Activated effector memory CD4-positive, alpha-beta T cell treated with Interleukin-2 at 50 U/mL for 16 hours (primary cell): ENCODE data around the gene DDX50.
A peak's percentile ranks its signal among the peaks of the same experiment; 100 is the strongest.
"Not testable (repeated sequence)": the region's sequence is repeated elsewhere in the genome, so short reads cannot be mapped to it uniquely, and the experiment has no call there.

ENCODE experiments used
- DNase-seq: peaks from one replicate; pipeline ENCODE4 v3.0.0-alpha.2; 2020

The DDX50 gene

DNA sequence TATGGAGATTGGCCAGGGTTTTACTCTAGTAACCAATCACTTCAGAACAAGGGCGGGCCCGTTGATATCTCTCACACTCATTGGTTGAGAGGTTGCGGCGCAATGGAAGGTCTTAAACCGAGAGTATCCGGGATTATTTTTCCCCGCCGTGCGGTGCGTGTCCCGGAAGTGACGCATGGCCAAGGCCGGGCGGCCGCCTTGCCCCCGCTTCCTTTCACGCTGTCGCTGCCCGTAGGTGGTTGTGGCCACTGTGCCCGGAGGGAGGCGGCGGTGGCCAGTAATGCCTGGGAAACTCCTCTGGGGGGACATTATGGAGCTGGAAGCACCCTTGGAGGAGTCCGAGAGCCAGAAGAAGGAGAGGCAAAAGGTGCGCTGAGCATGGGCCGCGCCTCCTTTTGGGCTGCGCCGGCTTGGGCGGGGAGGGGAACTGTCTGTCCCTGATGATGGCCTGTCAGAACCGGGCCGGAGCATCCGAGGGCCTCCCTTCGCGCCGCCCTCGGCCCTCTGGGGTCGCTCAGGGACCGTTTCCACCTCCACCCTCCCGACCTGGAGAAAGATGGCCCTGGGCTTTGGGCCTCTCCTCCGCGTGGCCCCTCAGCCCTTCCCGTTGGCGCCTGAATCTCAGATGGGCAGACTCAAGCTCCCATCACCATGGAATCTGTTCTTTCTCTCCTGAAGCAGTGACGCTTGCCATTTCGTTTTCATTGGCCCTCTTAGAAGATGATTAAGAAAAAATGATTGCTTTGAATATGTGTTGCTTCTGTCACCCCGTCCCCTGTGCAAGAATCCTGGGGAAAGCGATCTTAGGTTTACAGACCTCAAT is at the start of gene DDX50:
DDX50 (plus strand) TSS at position 211 of the 823 bp plus-strand sequence; CDS start at position 281, 70 bp downstream.
- DNase-seq = peak; percentile 91

GRCh38 chr10:68856352-68856751 is 44.8 kb upstream of the DDX50 start:
- DNase-seq = no peak

DNA sequence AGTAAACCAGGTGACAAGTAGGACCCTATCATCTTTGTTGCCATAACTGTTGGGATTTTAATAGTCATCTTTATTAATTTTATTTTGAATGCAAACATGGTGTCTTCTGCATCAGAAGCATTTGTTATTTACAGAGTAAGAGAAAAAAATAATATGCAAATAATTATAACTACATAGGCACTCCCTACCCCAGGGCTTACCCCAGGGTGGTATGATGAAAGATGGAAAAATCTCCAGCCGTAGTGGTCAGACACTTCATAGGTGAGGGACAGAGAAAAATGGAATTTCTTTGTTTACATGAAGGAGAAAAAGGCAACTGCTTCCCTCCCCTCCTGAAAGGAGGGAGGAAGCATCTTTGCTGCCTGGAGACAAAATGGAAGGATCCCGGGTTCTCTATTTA is 44.1 kb upstream of the DDX50 start:
- no peak for DNase-seq

DNA sequence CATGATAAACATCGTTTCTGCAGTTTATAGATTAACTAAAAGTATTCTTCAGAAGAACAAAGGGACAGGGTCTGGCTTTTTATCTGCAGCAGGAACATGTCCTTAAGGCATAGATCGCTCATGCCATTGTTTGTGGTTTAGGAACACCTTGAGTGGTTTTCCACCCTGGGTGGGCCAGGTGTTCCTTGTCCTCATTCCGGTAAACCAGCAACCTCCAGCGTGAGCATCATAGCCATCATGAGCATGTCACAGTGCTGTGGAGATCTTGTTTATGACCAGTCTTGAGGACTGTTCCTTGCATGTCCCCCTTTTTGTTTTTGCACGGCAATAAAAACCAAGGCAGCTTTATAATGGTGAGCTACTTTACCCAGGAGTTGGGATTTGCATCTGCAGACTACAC is 39.9 kb upstream of the DDX50 start:
- DNase-seq = no peak

- no peak for DNase-seq
These were observed 36.5 kb upstream of the DDX50 start for GRCh38 chr10:68864611-68865010.

DNA sequence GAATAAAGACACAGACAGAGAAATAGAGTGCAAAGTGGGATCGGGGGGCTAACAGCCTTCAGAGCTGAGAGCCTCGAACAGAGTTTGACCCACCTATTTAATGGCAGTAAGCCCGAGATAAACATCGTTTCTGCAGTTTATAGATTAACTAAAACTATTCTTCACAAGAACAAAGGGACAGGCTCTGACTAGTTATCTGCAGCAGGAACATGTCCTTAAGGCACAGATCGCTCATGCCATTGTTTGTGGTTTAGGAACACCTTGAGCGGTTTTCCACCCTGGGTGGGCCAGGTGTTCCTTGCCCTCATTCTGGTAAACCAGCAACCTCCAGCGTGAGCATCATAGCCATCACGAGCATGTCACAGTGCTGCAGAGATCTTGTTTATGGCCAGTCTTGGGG is 32.9 kb upstream of the DDX50 start:
- DNase-seq = not testable (repeated sequence)

DNA sequence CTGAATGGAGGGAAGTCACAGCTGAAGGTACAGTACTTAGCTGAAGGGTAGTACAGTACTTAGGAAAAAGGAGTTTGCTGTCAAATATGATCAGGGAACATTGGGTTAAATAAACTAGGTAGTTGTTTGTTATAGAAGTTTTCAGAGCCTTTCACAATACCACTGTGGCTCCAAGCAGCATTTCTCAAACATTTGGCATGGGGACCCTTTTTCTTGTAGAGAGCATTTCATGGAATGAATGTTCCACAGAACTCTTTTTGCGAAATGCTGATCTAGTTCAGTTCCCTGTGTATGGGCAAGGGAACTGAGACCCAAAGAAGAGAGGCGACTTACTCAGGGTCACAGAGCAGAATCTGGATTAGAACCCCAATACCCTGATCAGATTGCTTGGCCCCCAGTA is 31.5 kb upstream of the DDX50 start:
- DNase-seq = no peak

- no peak for DNase-seq
These were observed 31.1 kb upstream of the DDX50 start for GRCh38 chr10:68870061-68870460.

- DNase-seq = no peak
These were observed 30.5 kb upstream of the DDX50 start for GRCh38 chr10:68870545-68871104.

DNA sequence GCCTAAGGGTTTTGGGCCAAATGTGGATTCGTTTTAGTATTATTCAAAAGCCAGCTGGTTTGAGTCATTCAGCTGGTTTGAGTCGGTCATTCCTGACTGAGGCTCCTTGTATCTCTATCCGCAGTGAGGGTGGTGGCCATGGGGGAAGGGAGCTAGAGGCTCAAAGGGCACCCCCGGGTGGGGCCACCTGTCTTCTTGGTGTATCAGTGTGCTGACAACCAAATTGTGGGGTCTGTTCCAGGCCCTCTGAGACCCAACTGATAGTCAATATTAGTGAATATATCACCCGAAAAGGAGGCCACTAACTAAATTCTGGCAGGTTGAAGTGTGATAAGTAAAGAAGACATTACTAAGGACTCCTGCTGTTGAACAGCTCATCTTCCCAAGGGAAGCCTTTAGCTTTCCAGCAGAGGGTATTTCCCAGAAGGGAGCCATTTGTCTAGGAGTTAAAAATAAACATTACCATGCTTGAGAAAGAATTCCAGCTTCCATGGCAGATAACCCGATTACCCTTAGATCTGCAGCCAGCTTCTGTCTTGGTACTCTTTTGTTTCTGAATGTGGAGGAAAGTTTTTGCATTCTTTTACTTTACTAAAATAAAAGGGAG is 29.9 kb upstream of the DDX50 start:
- DNase-seq = no peak

DNA sequence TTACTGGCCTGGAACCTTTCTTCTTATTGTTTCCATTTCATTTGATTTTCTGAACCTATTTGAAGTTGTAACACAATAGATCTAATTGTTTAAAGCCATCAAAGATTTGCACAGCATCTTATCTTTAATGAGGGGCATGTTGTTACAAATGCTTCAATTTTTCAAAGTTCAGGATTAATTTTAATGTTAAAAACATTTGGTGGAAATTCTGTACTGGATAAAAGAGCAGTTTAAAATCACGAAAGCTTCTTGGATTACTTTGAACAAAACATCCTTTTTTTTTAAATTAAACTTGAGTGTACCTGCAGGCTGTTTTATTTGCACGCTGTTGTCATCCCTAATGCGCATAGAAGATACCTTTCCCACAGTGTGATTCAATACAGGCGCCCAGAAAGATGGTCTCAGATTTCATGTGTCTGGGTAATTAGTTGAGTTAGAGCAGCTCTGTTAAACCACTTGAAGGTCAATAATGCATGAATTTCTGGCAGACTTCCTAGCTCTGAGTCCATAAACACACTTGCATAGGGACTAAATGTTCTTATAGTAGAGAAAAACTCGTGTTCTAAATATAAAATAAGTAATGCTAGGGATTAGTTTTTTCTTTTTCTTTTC is 29.3 kb upstream of the DDX50 start:
- DNase-seq = no peak

DNA sequence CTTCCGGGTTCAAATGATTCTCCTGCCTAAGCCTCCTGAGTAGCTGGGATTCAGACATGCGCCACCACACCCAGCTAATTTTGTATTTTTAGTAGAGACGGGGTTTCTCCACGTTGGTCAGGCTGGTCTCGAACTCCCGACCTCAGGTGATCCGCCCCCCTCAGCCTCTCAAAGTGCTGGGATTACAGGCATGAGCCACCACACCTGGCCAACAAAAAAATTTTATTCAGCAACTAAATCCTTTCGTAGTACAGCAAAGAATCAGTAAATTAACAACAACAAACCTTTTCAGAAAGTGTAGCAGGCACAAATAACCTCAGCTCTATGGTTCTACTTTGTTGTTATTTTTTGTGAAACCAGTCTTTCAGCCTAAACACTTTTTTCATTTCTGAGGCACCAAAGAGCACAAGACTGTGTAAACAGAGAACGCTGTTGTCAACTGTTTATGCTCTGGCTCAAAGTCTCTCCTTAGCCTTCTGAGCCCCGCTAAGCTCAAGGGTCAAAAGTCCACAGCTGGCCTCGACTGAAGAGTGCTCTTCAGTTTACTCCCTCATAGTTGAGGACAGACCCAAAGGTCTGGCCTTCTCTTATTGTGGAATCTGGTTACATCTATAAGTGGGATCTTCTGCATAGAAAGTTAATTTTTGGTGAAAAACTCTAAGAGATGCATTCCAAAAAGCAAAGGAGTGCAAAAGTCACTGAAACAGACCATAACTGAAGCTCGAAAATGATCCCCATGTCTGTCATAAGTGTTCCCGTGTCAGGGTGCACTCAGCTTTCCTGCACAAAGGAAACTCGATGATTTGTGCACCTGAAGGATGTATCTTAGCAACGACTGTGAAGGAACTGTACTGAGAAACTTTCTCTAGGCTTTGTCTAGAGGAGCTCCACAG is 24.6 kb upstream of the DDX50 start:
- DNase-seq = no peak

GRCh38 chr10:68877482-68878110 is 23.5 kb upstream of the DDX50 start:
- no peak for DNase-seq

DNA sequence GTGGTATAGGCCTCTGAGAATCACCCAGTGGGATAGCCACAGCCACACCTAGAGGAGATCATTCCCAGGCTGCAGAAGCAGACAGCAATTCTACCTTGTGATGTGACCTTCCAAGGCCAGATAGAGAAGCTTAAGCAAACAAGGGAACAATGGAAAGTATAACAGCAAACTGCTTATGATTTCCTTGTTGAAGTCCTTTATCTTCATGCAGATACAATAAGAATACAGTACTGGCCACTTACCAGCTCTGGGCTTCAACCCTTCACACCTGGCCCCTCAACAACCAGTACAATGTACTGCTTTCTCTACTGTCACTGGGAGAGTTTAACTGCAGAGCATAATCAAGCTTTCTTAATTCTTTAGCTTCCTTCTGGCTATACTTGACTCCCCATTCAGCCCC is 22.6 kb upstream of the DDX50 start:
- DNase-seq = no peak

GRCh38 chr10:68879628-68880027 is 21.5 kb upstream of the DDX50 start:
- DNase-seq = no peak

GRCh38 chr10:68880181-68880580 is 20.9 kb upstream of the DDX50 start:
- DNase-seq = no peak

- no peak for DNase-seq
These were observed 6.1 kb upstream of the DDX50 start for GRCh38 chr10:68895041-68895440.

- DNase-seq = no peak
These were observed 3.8 kb upstream of the DDX50 start for GRCh38 chr10:68897336-68897741.

GRCh38 chr10:68899186-68899745 is 1.8 kb upstream of the DDX50 start:
- no peak for DNase-seq

GRCh38 chr10:68900427-68901104 is 549 bp upstream of the DDX50 start:
- DNase-seq = no peak

GRCh38 chr10:68902382-68902781 is 1.3 kb downstream of the DDX50 start:
- DNase-seq = no peak
